ENCODE results near the gene TMEM53. TPM values are rescaled to one million over a fixed set of nuclear protein-coding genes. Genes with fewer than 3 reads are reported as not detected.

TMEM53 gene
- total and polyA plus RNA-seq, 2 donors (not counting 1 experiment from before 2014, with no cell fraction given) = 8.1 to 11.6 TPM

DNA sequence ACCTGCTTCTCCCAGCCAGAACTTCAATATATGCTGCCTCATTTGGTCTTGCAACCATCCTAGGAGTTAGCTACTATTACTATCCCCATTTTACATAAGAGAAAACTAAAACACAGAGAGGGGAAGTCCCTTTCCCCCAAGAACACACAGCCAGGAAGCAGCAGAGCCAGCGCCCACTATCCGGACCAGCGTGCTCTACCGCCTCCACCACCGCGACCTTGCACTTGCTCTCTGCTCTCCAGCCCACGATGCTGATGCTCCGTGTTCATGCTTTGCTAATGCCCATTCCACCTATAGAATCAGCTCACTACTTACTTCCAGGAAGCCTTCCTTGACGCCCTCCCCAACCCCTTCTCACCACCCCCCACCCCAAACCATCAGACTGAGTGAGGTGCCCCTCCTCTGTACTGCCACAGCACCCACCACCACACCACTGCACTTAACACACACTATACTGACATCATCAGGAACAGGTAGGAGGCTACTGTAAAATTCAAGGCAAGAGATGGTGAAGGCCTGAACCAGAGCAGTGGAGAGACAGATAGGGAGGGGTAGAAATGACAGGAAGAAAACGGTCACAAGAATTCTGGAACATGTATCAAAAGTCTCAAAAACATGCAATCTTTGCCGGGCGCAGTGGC lies 9.4 kb downstream of the TMEM53 start:
- Histone ChIP-seq H3K9me3 (ENCODE audit: control insufficient read depth, insufficient read depth, low read depth, low read length) (no peaks in the 10 kb centered on the region), H3K79me2 (ENCODE audit: control insufficient read depth, insufficient read depth, low read length) (no peaks in the 10 kb centered on the region), H2AFZ (ENCODE audit: low read length) (no peak overlapping the region), H3K36me3 (ENCODE audit: control insufficient read depth, insufficient read depth, low read length) (no peaks in the 10 kb centered on the region), H3K27me3 (ENCODE audit: control insufficient read depth, insufficient read depth, low read length) (no peaks in the 10 kb centered on the region), H4K20me1 (ENCODE audit: control insufficient read depth, extremely low read depth, insufficient read depth, low read length) (no peaks in the 10 kb centered on the region), H3K4me3 (replicated peaks in 1 of 4; ENCODE audit: control extremely low read depth in 1 of 4, insufficient read depth in 1 of 4, low read depth in 3 of 4, low read length in 4 of 4) (no peak overlapping the region), H3K9ac (ENCODE audit: insufficient read depth, low read length) (no peak overlapping the region), H3K27ac (ENCODE audit: insufficient read depth, low read length) (no peak overlapping the region), H3K4me1 (ENCODE audit: control insufficient read depth, extremely low read depth, insufficient read depth, low read length) (no peaks in the 10 kb centered on the region), H3K4me2 (ENCODE audit: extremely low read depth, insufficient read depth, low read length) (no peak overlapping the region)
- TF ChIP-seq EZH2 (IDR thresholded peaks at IDR 0.05; ENCODE audit: low read length, missing control alignments) = no peak
- TF ChIP-seq, protein P1, sequence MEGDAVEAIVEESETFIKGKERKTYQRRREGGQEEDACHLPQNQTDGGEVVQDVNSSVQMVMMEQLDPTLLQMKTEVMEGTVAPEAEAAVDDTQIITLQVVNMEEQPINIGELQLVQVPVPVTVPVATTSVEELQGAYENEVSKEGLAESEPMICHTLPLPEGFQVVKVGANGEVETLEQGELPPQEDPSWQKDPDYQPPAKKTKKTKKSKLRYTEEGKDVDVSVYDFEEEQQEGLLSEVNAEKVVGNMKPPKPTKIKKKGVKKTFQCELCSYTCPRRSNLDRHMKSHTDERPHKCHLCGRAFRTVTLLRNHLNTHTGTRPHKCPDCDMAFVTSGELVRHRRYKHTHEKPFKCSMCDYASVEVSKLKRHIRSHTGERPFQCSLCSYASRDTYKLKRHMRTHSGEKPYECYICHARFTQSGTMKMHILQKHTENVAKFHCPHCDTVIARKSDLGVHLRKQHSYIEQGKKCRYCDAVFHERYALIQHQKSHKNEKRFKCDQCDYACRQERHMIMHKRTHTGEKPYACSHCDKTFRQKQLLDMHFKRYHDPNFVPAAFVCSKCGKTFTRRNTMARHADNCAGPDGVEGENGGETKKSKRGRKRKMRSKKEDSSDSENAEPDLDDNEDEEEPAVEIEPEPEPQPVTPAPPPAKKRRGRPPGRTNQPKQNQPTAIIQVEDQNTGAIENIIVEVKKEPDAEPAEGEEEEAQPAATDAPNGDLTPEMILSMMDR (conservative IDR thresholded peaks at IDR 0.05 in 1 of 2, IDR thresholded peaks at IDR 0.05 in 1 of 2; ENCODE audit: low read depth in 1 of 2, low read length in 2 of 2) = no peak
- DNase-seq (ENCODE audit: low read depth in 2 of 2) = no peak

DNA sequence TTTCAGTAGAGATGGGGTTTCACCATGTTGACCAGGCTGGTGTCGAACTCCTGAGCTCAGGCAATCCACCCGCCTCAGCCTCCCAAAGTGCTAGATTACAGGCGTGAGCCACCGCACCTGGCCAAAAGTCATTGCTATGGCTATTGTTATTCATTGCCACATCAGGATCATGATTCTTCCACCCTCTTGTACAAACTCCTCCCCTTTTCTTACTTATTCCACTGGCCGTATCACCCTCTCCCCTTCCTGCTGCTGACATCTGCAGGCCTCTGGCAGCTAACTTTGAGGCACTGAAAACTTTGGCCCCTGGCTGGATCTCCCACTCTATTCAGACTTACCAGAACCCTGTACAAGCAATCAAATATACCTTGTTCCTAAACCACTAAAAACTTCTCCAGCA lies 10.9 kb downstream of the TMEM53 start:
- no peaks in the 10 kb centered on the region for H3K79me2 ChIP-seq (ENCODE audit: control insufficient read depth, insufficient read depth, low read length)
- no peak overlapping the region for H2AFZ ChIP-seq (ENCODE audit: low read length)
- no peak overlapping the region for H3K27ac ChIP-seq (ENCODE audit: insufficient read depth, low read length)
- H4K20me1 ChIP-seq (ENCODE audit: control insufficient read depth, extremely low read depth, insufficient read depth, low read length) = no peaks in the 10 kb centered on the region
- no peaks in the 10 kb centered on the region for H3K36me3 ChIP-seq (ENCODE audit: control insufficient read depth, insufficient read depth, low read length)
- H3K4me2 ChIP-seq (ENCODE audit: extremely low read depth, insufficient read depth, low read length) = no peak overlapping the region
- DNase-seq (ENCODE audit: low read depth in 2 of 2) = no peak
- no peaks in the 10 kb centered on the region for H3K9me3 ChIP-seq (ENCODE audit: control insufficient read depth, insufficient read depth, low read depth, low read length)
- TF ChIP-seq, protein P1 (conservative IDR thresholded peaks at IDR 0.05 in 1 of 2, IDR thresholded peaks at IDR 0.05 in 1 of 2; ENCODE audit: low read depth in 1 of 2, low read length in 2 of 2) = no peak
- TF ChIP-seq EZH2 (IDR thresholded peaks at IDR 0.05; ENCODE audit: low read length, missing control alignments) = no peak
- H3K4me3 ChIP-seq (replicated peaks in 1 of 4; ENCODE audit: control extremely low read depth in 1 of 4, insufficient read depth in 1 of 4, low read depth in 3 of 4, low read length in 4 of 4) = no peak overlapping the region
- H3K9ac ChIP-seq (ENCODE audit: insufficient read depth, low read length) = no peak overlapping the region
- no peaks in the 10 kb centered on the region for H3K27me3 ChIP-seq (ENCODE audit: control insufficient read depth, insufficient read depth, low read length)
- H3K4me1 ChIP-seq (ENCODE audit: control insufficient read depth, extremely low read depth, insufficient read depth, low read length) = no peaks in the 10 kb centered on the region

- no peak for DNase-seq (ENCODE audit: low read depth in 2 of 2)
- no peaks in the 10 kb centered on the region for H3K79me2 ChIP-seq (ENCODE audit: control insufficient read depth, insufficient read depth, low read length)
- no peak overlapping the region for H3K9ac ChIP-seq (ENCODE audit: insufficient read depth, low read length)
- H3K27ac ChIP-seq (ENCODE audit: insufficient read depth, low read length) = no peak overlapping the region
- no peaks in the 10 kb centered on the region for H4K20me1 ChIP-seq (ENCODE audit: control insufficient read depth, extremely low read depth, insufficient read depth, low read length)
- H2AFZ ChIP-seq (ENCODE audit: low read length) = no peak overlapping the region
- H3K4me3 ChIP-seq (replicated peaks in 1 of 4; ENCODE audit: control extremely low read depth in 1 of 4, insufficient read depth in 1 of 4, low read depth in 3 of 4, low read length in 4 of 4) = no peak overlapping the region
- no peaks in the 10 kb centered on the region for H3K9me3 ChIP-seq (ENCODE audit: control insufficient read depth, insufficient read depth, low read depth, low read length)
- no peak overlapping the region for H3K4me2 ChIP-seq (ENCODE audit: extremely low read depth, insufficient read depth, low read length)
- H3K36me3 ChIP-seq (ENCODE audit: control insufficient read depth, insufficient read depth, low read length) = no peaks in the 10 kb centered on the region
- TF ChIP-seq, protein P1 (conservative IDR thresholded peaks at IDR 0.05 in 1 of 2, IDR thresholded peaks at IDR 0.05 in 1 of 2; ENCODE audit: low read depth in 1 of 2, low read length in 2 of 2) = no peak
- TF ChIP-seq EZH2 (IDR thresholded peaks at IDR 0.05; ENCODE audit: low read length, missing control alignments) = no peak
- no peaks in the 10 kb centered on the region for H3K27me3 ChIP-seq (ENCODE audit: control insufficient read depth, insufficient read depth, low read length)
- no peaks in the 10 kb centered on the region for H3K4me1 ChIP-seq (ENCODE audit: control insufficient read depth, extremely low read depth, insufficient read depth, low read length)
These were observed 11.6 kb downstream of the TMEM53 start for GRCh38 chr1:44662683-44663030.
